LNCAP (cell line): ENCODE measurements around the gene EPS8L3.

Source experiments
- CTCF ChIP-seq: fragments of 450-650 bp; IDR thresholded peaks from 2 replicates; pipeline ENCODE4 v1.5.1; 2017; ENCODE audit warnings: mild to moderate bottlenecking

Gene EPS8L3, protein sequence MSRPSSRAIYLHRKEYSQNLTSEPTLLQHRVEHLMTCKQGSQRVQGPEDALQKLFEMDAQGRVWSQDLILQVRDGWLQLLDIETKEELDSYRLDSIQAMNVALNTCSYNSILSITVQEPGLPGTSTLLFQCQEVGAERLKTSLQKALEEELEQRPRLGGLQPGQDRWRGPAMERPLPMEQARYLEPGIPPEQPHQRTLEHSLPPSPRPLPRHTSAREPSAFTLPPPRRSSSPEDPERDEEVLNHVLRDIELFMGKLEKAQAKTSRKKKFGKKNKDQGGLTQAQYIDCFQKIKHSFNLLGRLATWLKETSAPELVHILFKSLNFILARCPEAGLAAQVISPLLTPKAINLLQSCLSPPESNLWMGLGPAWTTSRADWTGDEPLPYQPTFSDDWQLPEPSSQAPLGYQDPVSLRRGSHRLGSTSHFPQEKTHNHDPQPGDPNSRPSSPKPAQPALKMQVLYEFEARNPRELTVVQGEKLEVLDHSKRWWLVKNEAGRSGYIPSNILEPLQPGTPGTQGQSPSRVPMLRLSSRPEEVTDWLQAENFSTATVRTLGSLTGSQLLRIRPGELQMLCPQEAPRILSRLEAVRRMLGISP

DNA sequence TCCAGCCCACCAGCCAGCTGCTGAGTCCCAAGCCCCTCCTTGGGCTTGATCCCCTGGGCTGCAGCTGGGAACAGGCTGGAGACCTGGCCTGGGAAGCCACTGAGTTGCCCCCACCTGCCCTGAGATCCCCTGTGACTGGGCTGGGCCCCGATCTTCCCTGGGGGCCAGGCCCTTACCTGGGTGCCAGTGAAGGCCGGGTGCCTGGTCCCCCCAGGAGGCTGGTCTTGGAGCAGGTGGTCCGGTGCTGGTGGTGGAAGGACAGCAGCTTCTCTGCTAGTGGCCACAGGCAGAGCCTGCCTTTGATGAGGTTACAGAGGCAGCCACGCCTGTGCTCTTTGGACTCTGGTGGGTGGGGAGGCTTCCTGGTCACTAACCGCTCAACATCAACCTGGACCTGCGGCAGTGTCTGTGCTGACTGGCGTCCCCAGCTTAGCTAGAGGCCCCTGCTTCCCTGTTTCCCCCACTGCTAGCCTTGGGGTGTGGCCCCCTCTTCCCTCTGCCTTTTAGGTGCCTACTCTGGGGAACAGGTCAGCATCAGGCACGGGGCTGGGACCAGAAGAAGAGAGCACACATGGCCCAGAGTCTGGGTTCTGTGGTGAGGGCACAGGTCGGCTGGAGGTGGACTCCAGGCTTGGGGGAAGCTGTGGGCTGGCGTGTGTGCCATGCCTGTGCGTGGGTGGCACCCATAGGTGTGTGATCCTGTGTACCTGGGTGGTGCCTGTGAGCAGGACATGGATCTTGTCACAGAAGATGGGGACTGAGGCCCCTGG is at the start of gene EPS8L3:
TSS of gene EPS8L3 (minus strand) at position 278 of the 770 bp plus-strand sequence. CDS start 2,174 bp downstream, outside the sequence.
- no peak for TF ChIP-seq CTCF

DNA sequence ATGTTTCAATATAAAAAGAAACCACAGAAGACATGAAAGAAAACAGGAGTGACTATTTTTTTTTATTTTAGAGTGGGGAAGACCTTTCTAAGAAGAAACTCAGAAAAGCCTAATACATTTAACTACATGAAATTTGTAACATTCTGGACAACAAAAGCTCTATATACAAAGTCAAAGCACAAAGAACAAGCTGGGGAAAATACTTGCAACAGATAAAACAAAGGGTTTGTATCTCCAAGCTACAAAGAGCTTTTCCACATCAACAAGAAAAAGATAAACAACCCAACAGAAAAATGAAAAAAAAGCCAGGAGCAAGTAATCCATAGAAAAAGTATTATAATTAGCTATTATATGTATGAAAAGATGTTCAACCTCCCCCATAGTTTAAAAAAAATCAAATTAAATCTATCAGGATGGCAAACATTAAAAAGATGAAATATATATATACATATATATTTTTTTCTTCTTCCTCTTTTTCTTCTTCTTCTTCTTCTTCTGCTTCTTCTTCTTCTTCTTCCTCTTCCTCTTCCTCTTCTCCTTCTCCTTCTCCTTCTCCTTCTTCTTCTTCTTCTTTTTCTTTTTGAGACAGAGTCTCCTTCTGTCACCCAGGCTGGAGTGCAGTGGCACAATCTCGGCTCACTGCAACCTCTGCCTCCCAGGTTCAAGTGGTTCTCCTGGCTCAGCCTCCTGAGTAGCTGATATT is 49.1 kb upstream of the EPS8L3 start:
- TF ChIP-seq CTCF: no peak

- no peak for TF ChIP-seq CTCF
Measured at GRCh38 chr1:109808703-109809102, 45.0 kb upstream of the EPS8L3 start.

DNA sequence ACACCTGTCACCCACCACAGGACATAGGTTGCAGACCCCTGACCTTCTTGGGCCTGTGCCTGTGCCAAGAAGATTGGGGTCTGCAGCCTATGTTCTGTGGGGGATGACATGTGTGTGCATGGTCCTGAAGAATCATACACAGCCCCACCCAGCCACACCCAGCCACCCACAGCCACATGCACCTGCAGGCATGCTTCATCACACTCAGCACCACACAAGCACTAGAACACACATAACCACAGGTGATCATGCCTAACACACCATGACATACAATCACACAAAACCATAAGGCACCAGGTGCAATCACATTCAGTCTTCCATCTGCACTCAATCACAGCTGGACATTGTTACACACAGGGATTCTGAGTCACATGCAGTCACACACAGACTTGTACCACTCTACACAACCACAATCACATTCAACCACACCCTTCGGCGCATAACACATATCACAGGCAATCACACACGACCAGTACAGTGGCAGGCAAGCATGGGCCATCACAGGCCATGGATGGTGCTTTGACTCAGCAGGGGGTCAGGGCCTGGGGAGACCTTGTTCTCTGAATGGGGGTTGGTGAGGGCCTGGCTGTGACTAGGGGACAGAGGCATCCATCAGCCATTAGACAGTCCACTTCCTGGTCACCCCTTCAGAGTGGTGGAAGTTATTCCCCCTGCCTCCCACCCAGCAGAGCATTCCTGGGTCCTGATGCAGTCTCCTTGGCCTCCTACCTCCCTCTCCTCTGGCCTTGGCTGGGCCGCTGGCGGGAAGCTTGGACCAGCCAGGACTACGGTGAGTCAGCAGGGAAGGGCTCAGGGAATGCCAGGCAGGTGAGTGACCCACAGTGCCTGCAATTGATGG is 44.3 kb upstream of the EPS8L3 start:
- TF ChIP-seq CTCF: no peak

GRCh38 chr1:109807402-109807801 is 43.7 kb upstream of the EPS8L3 start:
- no peak for TF ChIP-seq CTCF

DNA sequence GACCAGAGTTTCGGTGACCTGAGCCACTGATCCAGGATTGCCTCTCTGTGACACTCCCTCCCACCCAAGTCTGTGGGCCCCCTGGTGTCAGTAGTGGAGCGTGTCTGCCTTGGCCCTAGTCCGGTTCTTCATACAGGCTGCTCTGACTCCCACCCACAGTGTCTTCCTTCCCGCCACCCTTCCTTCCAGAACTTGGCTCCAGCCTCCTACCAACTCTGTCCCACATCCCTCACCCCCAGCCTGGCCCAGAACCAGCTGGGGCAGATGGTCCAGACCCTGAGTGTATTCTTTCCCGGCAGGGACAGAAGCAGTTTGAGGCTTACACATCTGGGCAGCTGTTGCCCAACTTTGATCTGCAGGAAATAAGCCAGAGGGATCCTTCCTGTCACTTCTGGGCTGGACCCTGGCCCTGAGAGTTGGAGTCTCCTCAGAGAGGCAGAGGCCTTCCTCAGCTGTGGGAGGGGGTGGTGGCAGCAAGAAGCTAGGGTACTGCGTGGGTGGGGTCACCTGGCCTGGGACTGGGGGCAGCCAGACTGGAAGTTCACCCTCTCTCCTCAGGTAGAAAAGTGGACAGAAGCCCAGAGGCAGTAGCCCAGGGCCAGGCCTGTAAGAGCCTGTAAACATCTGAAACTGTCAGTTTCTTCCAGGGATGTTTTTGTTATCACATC is 43.1 kb upstream of the EPS8L3 start:
- TF ChIP-seq CTCF: no peak
